SIG-M5 treated with dmso at 0.1 percent for 504 hours (cell line): Measurements from ENCODE around the gene TSHR.
"Not testable (repeated sequence)": the region's sequence is repeated elsewhere in the genome, so short reads cannot be mapped to it uniquely, and the experiment has no call there.

ENCODE experiments used
- DNase-seq: peaks from one replicate; lab custom pipeline; 2025; ENCODE audit not compliant: unreplicated experiment; lab: John Stamatoyannopoulos, UW

TSHR gene

GRCh38 chr14:80948291-80948690 is 7.1 kb upstream of the TSHR start:
- DNase-seq, result no peak

- no peak for DNase-seq
These were observed 3.9 kb upstream of the TSHR start for GRCh38 chr14:80951491-80951890.

- not testable (repeated sequence) for DNase-seq
These were observed 2.2 kb upstream of the TSHR start for GRCh38 chr14:80953211-80953610.

- peak; percentile 56 for DNase-seq
These were observed 628 bp upstream of the TSHR start for GRCh38 chr14:80954687-80955299.

GRCh38 chr14:80956102-80956501 is 681 bp downstream of the TSHR start:
- DNase-seq, result no peak

GRCh38 chr14:80956922-80957321 is 1.5 kb downstream of the TSHR start:
- DNase-seq, result peak; percentile 45

- no peak for DNase-seq
These were observed 2.2 kb downstream of the TSHR start for GRCh38 chr14:80957613-80958012.

- no peak for DNase-seq
These were observed 2.8 kb downstream of the TSHR start for GRCh38 chr14:80958226-80958625.

GRCh38 chr14:80958939-80959338 is 3.5 kb downstream of the TSHR start:
- DNase-seq, result no peak

- peak; percentile 20 for DNase-seq
These were observed 4.1 kb downstream of the TSHR start for GRCh38 chr14:80959496-80959895.

- DNase-seq, result no peak
These were observed 9.6 kb downstream of the TSHR start for GRCh38 chr14:80965037-80965436.

- DNase-seq, result no peak
These were observed 18.7 kb downstream of the TSHR start for GRCh38 chr14:80973931-80974641.

- no peak for DNase-seq
These were observed 19.3 kb downstream of the TSHR start for GRCh38 chr14:80974679-80975078.

GRCh38 chr14:80977221-80977620 is 21.8 kb downstream of the TSHR start:
- DNase-seq, result no peak

GRCh38 chr14:80978403-80978802 is 23.0 kb downstream of the TSHR start:
- no peak for DNase-seq

- DNase-seq, result no peak
These were observed 24.5 kb downstream of the TSHR start for GRCh38 chr14:80979951-80980350.

- no peak for DNase-seq
These were observed 25.7 kb downstream of the TSHR start for GRCh38 chr14:80981156-80981555.

GRCh38 chr14:80981673-80982072 is 26.3 kb downstream of the TSHR start:
- DNase-seq, result no peak

GRCh38 chr14:80982711-80983110 is 27.3 kb downstream of the TSHR start:
- DNase-seq, result no peak

GRCh38 chr14:80987235-80988032 is 32.0 kb downstream of the TSHR start:
- DNase-seq, result peak; percentile 59

GRCh38 chr14:80988192-80988591 is 32.8 kb downstream of the TSHR start:
- no peak for DNase-seq
